ENCODE results near the gene ARHGAP26. TPM values are rescaled to one million over a fixed set of nuclear protein-coding genes. Genes with fewer than 3 reads are reported as not detected.
A peak's percentile ranks its signal among the peaks of the same experiment; 100 is the strongest.
"Not testable (repeated sequence)": the region's sequence is repeated elsewhere in the genome, so short reads cannot be mapped to it uniquely, and the experiment has no call there.

Gene ARHGAP26
- total and polyA plus RNA-seq, 2 donors (not counting 1 experiment from before 2014, with no cell fraction given): 4.1 to 6.8 TPM

DNA sequence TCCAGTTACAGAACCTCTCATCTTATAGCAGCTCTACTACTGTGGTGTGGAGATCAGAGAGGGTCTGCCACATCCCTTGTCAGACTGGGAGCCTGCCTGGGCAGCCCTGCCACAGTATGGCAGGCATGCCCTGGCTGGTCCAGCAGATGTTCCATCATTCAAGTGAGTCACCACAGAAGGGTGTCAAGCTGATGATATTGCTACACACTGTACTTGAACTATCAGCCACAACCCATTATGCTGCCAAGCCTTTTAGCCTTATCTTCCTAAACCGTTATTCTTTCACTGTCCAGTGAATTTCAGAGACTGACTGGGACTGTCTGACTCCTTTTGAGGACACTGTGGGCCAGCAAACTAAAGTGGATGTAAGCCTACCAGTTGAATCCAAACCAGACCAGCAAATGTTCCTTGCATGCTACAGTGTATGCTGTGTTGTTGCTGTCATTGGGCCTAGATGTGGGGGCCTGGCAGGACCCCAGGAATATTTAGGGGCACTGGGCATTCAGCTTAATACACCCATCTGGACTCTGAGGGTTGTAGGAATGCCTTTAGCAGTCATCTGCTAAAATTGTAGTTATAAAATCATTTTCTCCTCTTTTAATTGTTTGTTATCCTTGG is 430.7 kb downstream of the ARHGAP26 start:
- peaks cover 7% of the 10 kb centered on the region for H3K4me1 ChIP-seq (ENCODE audit: control insufficient read depth, extremely low read depth, insufficient read depth, low read length)
- DNase-seq (ENCODE audit: low read depth in 2 of 2): peak; percentile 93 to 94
- no peak overlapping the region for H2AFZ ChIP-seq (ENCODE audit: low read length)
- H3K79me2 ChIP-seq (ENCODE audit: control insufficient read depth, insufficient read depth, low read length): no peaks in the 10 kb centered on the region
- no peaks in the 10 kb centered on the region for H4K20me1 ChIP-seq (ENCODE audit: control insufficient read depth, extremely low read depth, insufficient read depth, low read length)
- H3K27me3 ChIP-seq (ENCODE audit: control insufficient read depth, insufficient read depth, low read length): no peaks in the 10 kb centered on the region
- H3K4me3 ChIP-seq (replicated peaks in 1 of 4; ENCODE audit: control extremely low read depth in 1 of 4, insufficient read depth in 1 of 4, low read depth in 3 of 4, low read length in 4 of 4): no peak overlapping the region
- H3K9ac ChIP-seq (ENCODE audit: insufficient read depth, low read length): no peak overlapping the region
- no peaks in the 10 kb centered on the region for H3K36me3 ChIP-seq (ENCODE audit: control insufficient read depth, insufficient read depth, low read length)
- H3K27ac ChIP-seq (ENCODE audit: insufficient read depth, low read length): no peak overlapping the region
- TF ChIP-seq, protein P1, sequence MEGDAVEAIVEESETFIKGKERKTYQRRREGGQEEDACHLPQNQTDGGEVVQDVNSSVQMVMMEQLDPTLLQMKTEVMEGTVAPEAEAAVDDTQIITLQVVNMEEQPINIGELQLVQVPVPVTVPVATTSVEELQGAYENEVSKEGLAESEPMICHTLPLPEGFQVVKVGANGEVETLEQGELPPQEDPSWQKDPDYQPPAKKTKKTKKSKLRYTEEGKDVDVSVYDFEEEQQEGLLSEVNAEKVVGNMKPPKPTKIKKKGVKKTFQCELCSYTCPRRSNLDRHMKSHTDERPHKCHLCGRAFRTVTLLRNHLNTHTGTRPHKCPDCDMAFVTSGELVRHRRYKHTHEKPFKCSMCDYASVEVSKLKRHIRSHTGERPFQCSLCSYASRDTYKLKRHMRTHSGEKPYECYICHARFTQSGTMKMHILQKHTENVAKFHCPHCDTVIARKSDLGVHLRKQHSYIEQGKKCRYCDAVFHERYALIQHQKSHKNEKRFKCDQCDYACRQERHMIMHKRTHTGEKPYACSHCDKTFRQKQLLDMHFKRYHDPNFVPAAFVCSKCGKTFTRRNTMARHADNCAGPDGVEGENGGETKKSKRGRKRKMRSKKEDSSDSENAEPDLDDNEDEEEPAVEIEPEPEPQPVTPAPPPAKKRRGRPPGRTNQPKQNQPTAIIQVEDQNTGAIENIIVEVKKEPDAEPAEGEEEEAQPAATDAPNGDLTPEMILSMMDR (conservative IDR thresholded peaks at IDR 0.05 in 1 of 2, IDR thresholded peaks at IDR 0.05 in 1 of 2; ENCODE audit: low read depth in 1 of 2, low read length in 2 of 2): no peak
- no peak for TF ChIP-seq EZH2 (IDR thresholded peaks at IDR 0.05; ENCODE audit: low read length, missing control alignments)
- H3K9me3 ChIP-seq (ENCODE audit: control insufficient read depth, insufficient read depth, low read depth, low read length): no peaks in the 10 kb centered on the region
- no peak overlapping the region for H3K4me2 ChIP-seq (ENCODE audit: extremely low read depth, insufficient read depth, low read length)

DNA sequence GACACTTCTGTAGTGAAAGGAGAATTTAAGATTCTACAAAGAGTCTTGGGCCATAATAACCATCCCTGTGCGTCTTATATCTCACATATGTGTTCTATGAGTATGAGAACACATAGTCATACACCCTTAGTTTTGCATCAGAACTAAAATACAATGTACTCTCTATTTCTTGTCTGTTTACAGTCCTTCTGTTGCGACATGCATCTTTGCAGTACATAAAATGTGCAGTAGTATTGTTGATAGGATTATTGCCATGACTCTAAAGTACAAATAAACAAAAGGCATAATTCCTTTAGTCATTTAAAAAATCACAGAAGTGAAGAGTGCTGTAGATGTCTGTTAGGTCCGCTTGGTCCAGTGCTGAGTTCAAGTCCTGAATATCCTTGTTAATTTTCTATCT is 431.4 kb downstream of the ARHGAP26 start:
- H3K36me3 ChIP-seq (ENCODE audit: control insufficient read depth, insufficient read depth, low read length): no peaks in the 10 kb centered on the region
- H3K27ac ChIP-seq (ENCODE audit: insufficient read depth, low read length): no peak overlapping the region
- no peaks in the 10 kb centered on the region for H3K27me3 ChIP-seq (ENCODE audit: control insufficient read depth, insufficient read depth, low read length)
- TF ChIP-seq EZH2 (IDR thresholded peaks at IDR 0.05; ENCODE audit: low read length, missing control alignments): no peak
- TF ChIP-seq, protein P1 (conservative IDR thresholded peaks at IDR 0.05 in 1 of 2, IDR thresholded peaks at IDR 0.05 in 1 of 2; ENCODE audit: low read depth in 1 of 2, low read length in 2 of 2): no peak
- no peaks in the 10 kb centered on the region for H4K20me1 ChIP-seq (ENCODE audit: control insufficient read depth, extremely low read depth, insufficient read depth, low read length)
- DNase-seq (ENCODE audit: low read depth in 2 of 2): peak in 1 of 2 donors; percentile 91
- peaks cover 7% of the 10 kb centered on the region for H3K4me1 ChIP-seq (ENCODE audit: control insufficient read depth, extremely low read depth, insufficient read depth, low read length)
- no peak overlapping the region for H3K4me2 ChIP-seq (ENCODE audit: extremely low read depth, insufficient read depth, low read length)
- H3K9me3 ChIP-seq (ENCODE audit: control insufficient read depth, insufficient read depth, low read depth, low read length): no peaks in the 10 kb centered on the region
- H2AFZ ChIP-seq (ENCODE audit: low read length): no peak overlapping the region
- no peak overlapping the region for H3K9ac ChIP-seq (ENCODE audit: insufficient read depth, low read length)
- no peaks in the 10 kb centered on the region for H3K79me2 ChIP-seq (ENCODE audit: control insufficient read depth, insufficient read depth, low read length)
- H3K4me3 ChIP-seq (replicated peaks in 1 of 4; ENCODE audit: control extremely low read depth in 1 of 4, insufficient read depth in 1 of 4, low read depth in 3 of 4, low read length in 4 of 4): no peak overlapping the region

DNA sequence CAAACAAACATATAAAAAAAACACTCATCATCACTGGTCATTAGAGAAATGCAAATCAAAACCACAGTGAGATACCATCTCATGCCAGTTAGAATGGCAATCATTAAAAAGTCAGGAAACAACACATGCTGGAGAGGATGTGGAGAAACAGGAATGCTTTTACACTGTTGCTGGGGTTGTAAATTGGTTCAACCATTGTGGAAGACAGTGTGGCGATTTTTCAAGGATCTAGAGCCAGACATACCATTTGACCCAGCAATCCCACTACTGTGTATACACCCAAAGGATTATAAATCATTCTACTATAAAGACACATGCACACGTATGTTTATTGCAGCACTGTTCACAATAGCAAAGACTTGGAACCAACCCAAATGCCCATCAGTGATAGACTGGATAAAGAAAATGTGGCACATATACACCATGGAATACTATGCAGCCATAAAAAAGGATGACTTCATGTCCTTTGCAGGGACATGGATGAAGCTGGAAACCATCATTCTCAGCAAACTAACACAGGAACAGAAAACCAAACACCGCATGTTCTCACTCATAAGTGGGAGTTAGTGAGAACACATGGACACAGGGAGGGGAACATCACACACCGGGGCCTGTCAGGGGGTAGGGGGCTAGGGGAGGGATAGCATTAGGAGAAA is 433.3 kb downstream of the ARHGAP26 start:
- H2AFZ ChIP-seq (ENCODE audit: low read length); DNase-seq (ENCODE audit: low read depth in 2 of 2); H3K27me3 ChIP-seq (ENCODE audit: control insufficient read depth, insufficient read depth, low read length); H3K4me2 ChIP-seq (ENCODE audit: extremely low read depth, insufficient read depth, low read length); H4K20me1 ChIP-seq (ENCODE audit: control insufficient read depth, extremely low read depth, insufficient read depth, low read length); H3K9me3 ChIP-seq (ENCODE audit: control insufficient read depth, insufficient read depth, low read depth, low read length); H3K4me3 ChIP-seq (replicated peaks in 1 of 4; ENCODE audit: control extremely low read depth in 1 of 4, insufficient read depth in 1 of 4, low read depth in 3 of 4, low read length in 4 of 4); H3K36me3 ChIP-seq (ENCODE audit: control insufficient read depth, insufficient read depth, low read length); H3K27ac ChIP-seq (ENCODE audit: insufficient read depth, low read length); H3K4me1 ChIP-seq (ENCODE audit: control insufficient read depth, extremely low read depth, insufficient read depth, low read length); H3K9ac ChIP-seq (ENCODE audit: insufficient read depth, low read length); H3K79me2 ChIP-seq (ENCODE audit: control insufficient read depth, insufficient read depth, low read length): not testable (repeated sequence)
